ENCODE data around the gene PCSK2. TPM values are rescaled to one million over a fixed set of nuclear protein-coding genes. Genes with fewer than 3 reads are reported as not detected.

Gene PCSK2
- polyA plus RNA-seq, 3 donors: not detected

GRCh38 chr20:17504898-17505635, 278.2 kb downstream of the PCSK2 start:
- 0% methylated on average over 26 of the region's 30 CpGs for WGBS (ENCODE audit: insufficient coverage)
- Histone ChIP-seq H3K4me1 (ENCODE audit: control insufficient read depth in 1 of 2, insufficient read depth in 2 of 2, low read length in 2 of 2) (peaks cover 15 to 20% of the 10 kb centered on the region in 2 donors), H3K4me3 (replicated peaks in 1 of 3; ENCODE audit: low read depth in 2 of 3, low read length in 3 of 3) (peak overlapping the region; percentile 31 to 89 (median 52)), H3K79me2 (ENCODE audit: insufficient read depth, low read length) (no peaks in the 10 kb centered on the region), H2AFZ (ENCODE audit: insufficient read depth, low read depth, low read length, poor library complexity, severe bottlenecking) (peak overlapping the region; percentile 82), H3K9ac (ENCODE audit: insufficient read depth, low read length, poor library complexity, severe bottlenecking) (peak overlapping the region; percentile 42), H3K27ac (ENCODE audit: low read depth in 1 of 2, low read length in 2 of 2) (peak overlapping the region; percentile 3 to 60), H3K9me3 (replicated peaks in 1 of 2; ENCODE audit: control insufficient read depth in 1 of 2, insufficient read depth in 1 of 2, low read length in 2 of 2) (no peaks in the 10 kb centered on the region), H3K27me3 (ENCODE audit: control insufficient read depth in 2 of 2, insufficient read depth in 2 of 2, low read length in 2 of 2) (no peaks in the 10 kb centered on the region), H4K20me1 (ENCODE audit: insufficient read depth, low read length) (no peaks in the 10 kb centered on the region), H3K36me3 (replicated peaks in 1 of 2; ENCODE audit: control insufficient read depth in 1 of 2, insufficient read depth in 2 of 2, low read length in 2 of 2) (no peaks in the 10 kb centered on the region), H3K4me2 (replicated peaks; ENCODE audit: extremely low read depth, low read length, poor library complexity, severe bottlenecking) (peak overlapping the region; percentile 100)
- intact Hi-C loops (cut with micrococcal nuclease): loop anchor here (5.0 to 10.0 kb wide), 6 partner anchors 87 to 770 kb away; no protein-coding TSS in a partner anchor
- H3K36me3 Mint-ChIP-seq: no peaks in the 10 kb centered on the region
- peaks cover 0 to 2% (median 0%) of the 10 kb centered on the region in 7 donors for H3K9me3 Mint-ChIP-seq
- peak; percentile 70 for TF ChIP-seq CTCF (IDR thresholded peaks at IDR 0.05)
- H3K4me3 Mint-ChIP-seq: peak overlapping the region; percentile 88 to 96
- H3K27ac Mint-ChIP-seq: peak overlapping the region; percentile 45 to 88 (median 80)
- peaks cover 2 to 13% (median 3%) of the 10 kb centered on the region in 3 donors for H3K27me3 Mint-ChIP-seq (ENCODE audit: low read depth in 3 of 3)
- DNase-seq: peak; percentile 57 to 76 (median 66)
- peaks cover 17% of the 10 kb centered on the region for H3K4me1 Mint-ChIP-seq

GRCh38 chr20:17505636-17506517, 279.0 kb downstream of the PCSK2 start:
- Histone ChIP-seq H3K27me3 (ENCODE audit: control insufficient read depth in 2 of 2, insufficient read depth in 2 of 2, low read length in 2 of 2) (no peaks in the 10 kb centered on the region), H3K36me3 (replicated peaks in 1 of 2; ENCODE audit: control insufficient read depth in 1 of 2, insufficient read depth in 2 of 2, low read length in 2 of 2) (no peaks in the 10 kb centered on the region), H3K9ac (ENCODE audit: insufficient read depth, low read length, poor library complexity, severe bottlenecking) (peak overlapping the region; percentile 42), H3K9me3 (replicated peaks in 1 of 2; ENCODE audit: control insufficient read depth in 1 of 2, insufficient read depth in 1 of 2, low read length in 2 of 2) (no peaks in the 10 kb centered on the region), H3K79me2 (ENCODE audit: insufficient read depth, low read length) (no peaks in the 10 kb centered on the region), H3K4me1 (ENCODE audit: control insufficient read depth in 1 of 2, insufficient read depth in 2 of 2, low read length in 2 of 2) (peaks cover 15 to 20% of the 10 kb centered on the region in 2 donors), H3K4me2 (replicated peaks; ENCODE audit: extremely low read depth, low read length, poor library complexity, severe bottlenecking) (peak overlapping the region; percentile 100), H2AFZ (ENCODE audit: insufficient read depth, low read depth, low read length, poor library complexity, severe bottlenecking) (peak overlapping the region; percentile 82), H3K4me3 (replicated peaks in 1 of 3; ENCODE audit: low read depth in 2 of 3, low read length in 3 of 3) (peak overlapping the region in 2 of 3 experiments; percentile 52 to 89), H3K27ac (ENCODE audit: low read depth in 1 of 2, low read length in 2 of 2) (peak overlapping the region; percentile 3 to 60), H4K20me1 (ENCODE audit: insufficient read depth, low read length) (no peaks in the 10 kb centered on the region)
- Mint-ChIP-seq H3K9me3 (peaks cover 0 to 2% (median 0%) of the 10 kb centered on the region in 7 donors), H3K4me3 (peak overlapping the region; percentile 88 to 96), H3K27me3 (ENCODE audit: low read depth in 3 of 3) (peaks cover 2 to 13% (median 3%) of the 10 kb centered on the region in 3 donors), H3K4me1 (peaks cover 17% of the 10 kb centered on the region), H3K27ac (peak overlapping the region; percentile 45 to 88 (median 80)), H3K36me3 (no peaks in the 10 kb centered on the region)
- no peak for TF ChIP-seq CTCF (IDR thresholded peaks at IDR 0.05)
- DNase-seq: peak in 2 of 3 donors; percentile 3 to 21
- WGBS (ENCODE audit: insufficient coverage): 51% methylated on average over 11 of the region's 19 CpGs
- intact Hi-C loops (cut with micrococcal nuclease): loop anchor here (5.0 to 10.0 kb wide), 6 partner anchors 86 to 769 kb away; no protein-coding TSS in a partner anchor

Data from CD14-positive monocyte (primary cell).